ENCODE results near the gene TMEM39B. TPM values are rescaled to one million over a fixed set of nuclear protein-coding genes. Genes with fewer than 3 reads are reported as not detected.
A peak's percentile ranks its signal among the peaks of the same experiment; 100 is the strongest.

TMEM39B gene
- total RNA-seq, 1 experiment from 2014 or later = 22.8 TPM

GRCh38 chr1:32055416-32055815, 17.3 kb upstream of the TMEM39B start:
- Histone ChIP-seq H3K9me3 (ENCODE audit: control insufficient read depth in 1 of 2, insufficient read depth in 1 of 2, low read depth in 1 of 2, low read length in 2 of 2) (no peaks in the 10 kb centered on the region), H3K4me2 (ENCODE audit: low read length) (no peak overlapping the region), H3K36me3 (ENCODE audit: control insufficient read depth in 1 of 2, insufficient read depth in 2 of 2, low read length in 2 of 2) (peaks cover 65 to 74% of the 10 kb centered on the region in 2 experiments; a peak in 3 of 4 replicates), H3K4me3 (replicated peaks in 1 of 2; ENCODE audit: low read depth in 1 of 2, low read length in 2 of 2) (no peak overlapping the region), H2AFZ (ENCODE audit: low read depth, low read length, poor library complexity, severe bottlenecking) (no peak overlapping the region), H3K27me3 (ENCODE audit: insufficient read depth, low read length) (no peaks in the 10 kb centered on the region), H3K4me1 (ENCODE audit: control insufficient read depth in 1 of 2, insufficient read depth in 2 of 2, low read length in 2 of 2) (no peaks in the 10 kb centered on the region), H3K9ac (ENCODE audit: low read length) (no peak overlapping the region), H3K79me2 (ENCODE audit: insufficient read depth, low read length) (peaks cover 36% of the 10 kb centered on the region), H3K27ac (ENCODE audit: low read depth, low read length) (no peak overlapping the region), H4K20me1 (ENCODE audit: insufficient read depth) (no peaks in the 10 kb centered on the region), H3K9me2 (ENCODE audit: insufficient read depth) (no peaks in the 10 kb centered on the region)
- POLR2A ChIA-PET = no interaction called here
- BruUV-seq (replicated peaks) = no TSS peak
- intact Hi-C loops (cut with micrococcal nuclease) = no loop called here
- CTCF ChIA-PET = no interaction called here
- ATAC-seq (no peak), DNase-seq (ENCODE audit: low read depth, low spot score) (no peak)
- TF ChIP-seq POLR2AphosphoS5 (IDR thresholded peaks at IDR 0.05; ENCODE audit: low read depth, low read length) (0 out of 2 replicates have a peak, but pooled peaks have one; percentile 13), EGR1 (IDR thresholded peaks at IDR 0.05; ENCODE audit: low read depth) (no peak), ATF3 (IDR thresholded peaks at IDR 0.05) (no peak), SIN3A (IDR thresholded peaks at IDR 0.05; ENCODE audit: low read depth) (no peak)
- RAD21 ChIA-PET (ENCODE audit: low non-redundant PET in 1 of 2, low total read pairs in 2 of 2, uncharacterized antibody in 2 of 2, unreplicated experiment in 2 of 2) = no interaction called here

- H3K4me2 ChIP-seq (ENCODE audit: low read length) = no peak overlapping the region
- ChIA-PET POLR2A (interaction anchor here (1.0 kb wide), 1 partner anchor 34 kb away, joined by 3 read pairs; no protein-coding TSS in a partner anchor), CTCF (no interaction called here), RAD21 (ENCODE audit: low non-redundant PET in 1 of 2, low total read pairs in 2 of 2, uncharacterized antibody in 2 of 2, unreplicated experiment in 2 of 2) (no interaction called here)
- no peaks in the 10 kb centered on the region for H3K9me3 ChIP-seq (ENCODE audit: control insufficient read depth in 1 of 2, insufficient read depth in 1 of 2, low read depth in 1 of 2, low read length in 2 of 2)
- DNase-seq (ENCODE audit: low read depth, low spot score) (no peak), ATAC-seq (no peak)
- no peak overlapping the region for H2AFZ ChIP-seq (ENCODE audit: low read depth, low read length, poor library complexity, severe bottlenecking)
- H3K9me2 ChIP-seq (ENCODE audit: insufficient read depth) = no peaks in the 10 kb centered on the region
- intact Hi-C loops (cut with micrococcal nuclease) = no loop called here
- no peak overlapping the region for H3K4me3 ChIP-seq (replicated peaks in 1 of 2; ENCODE audit: low read depth in 1 of 2, low read length in 2 of 2)
- peaks cover 67 to 77% of the 10 kb centered on the region in 2 experiments for H3K36me3 ChIP-seq (ENCODE audit: control insufficient read depth in 1 of 2, insufficient read depth in 2 of 2, low read length in 2 of 2)
- BruUV-seq (replicated peaks) = no TSS peak
- no peak for TF ChIP-seq SIN3A (IDR thresholded peaks at IDR 0.05; ENCODE audit: low read depth)
- peaks cover 1 to 2% of the 10 kb centered on the region in 2 experiments; a peak in 2 of 4 replicates for H3K4me1 ChIP-seq (ENCODE audit: control insufficient read depth in 1 of 2, insufficient read depth in 2 of 2, low read length in 2 of 2)
- no peak overlapping the region for H3K27ac ChIP-seq (ENCODE audit: low read depth, low read length)
- no peaks in the 10 kb centered on the region for H3K27me3 ChIP-seq (ENCODE audit: insufficient read depth, low read length)
- no peak overlapping the region for H3K9ac ChIP-seq (ENCODE audit: low read length)
- no peaks in the 10 kb centered on the region for H4K20me1 ChIP-seq (ENCODE audit: insufficient read depth)
- peaks cover 29% of the 10 kb centered on the region for H3K79me2 ChIP-seq (ENCODE audit: insufficient read depth, low read length)
Observed at GRCh38 chr1:32056598-32056997, 16.1 kb upstream of the TMEM39B start.

Data from HCT116 (cell line).